Mammary epithelial cell (primary cell): Measurements from ENCODE around the gene PTPRG.

Source experiments
- EZH2 ChIP-seq: IDR thresholded peaks from 2 replicates; pipeline ENCODE4 v1.6.1; 2012; ENCODE audit warnings: low read length, inconsistent platforms, borderline replicate concordance
- TF ChIP-seq, protein P1 (sequence below), 2 donors: IDR thresholded peaks in 1 of 2; conservative IDR thresholded peaks in 1 of 2; 2 replicates each; pipeline ENCODE4 v1.5.1; 2011 to 2012; ENCODE audit warnings: inconsistent platforms in 2 of 2, low read length in 2 of 2, mild to moderate bottlenecking in 2 of 2, control low read depth in 1 of 2, low read depth in 1 of 2; ENCODE audit not compliant: insufficient read depth in 1 of 2; ENCODE audit errors: extremely low read depth in 1 of 2

DNA sequence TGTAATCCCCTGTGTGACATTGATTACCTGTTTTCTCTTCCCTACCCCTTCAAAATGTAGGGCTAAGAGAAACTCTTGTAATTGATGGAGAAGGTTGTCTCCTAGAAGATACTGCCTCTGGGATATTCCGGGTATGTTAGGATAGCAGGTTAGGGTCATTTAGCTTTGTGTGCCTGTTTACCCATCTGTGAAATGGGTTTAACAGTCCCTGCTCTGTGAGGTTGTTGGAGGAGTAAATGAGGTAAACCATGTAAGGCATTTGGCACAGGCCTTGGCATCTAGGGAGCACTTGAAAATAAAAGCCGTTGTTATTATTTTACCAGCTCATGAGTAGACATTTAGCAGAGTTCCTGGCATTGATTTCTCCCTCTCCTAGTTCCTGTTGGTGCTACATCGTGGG, 16.4 kb downstream of the PTPRG start:
- TF ChIP-seq, protein P1, sequence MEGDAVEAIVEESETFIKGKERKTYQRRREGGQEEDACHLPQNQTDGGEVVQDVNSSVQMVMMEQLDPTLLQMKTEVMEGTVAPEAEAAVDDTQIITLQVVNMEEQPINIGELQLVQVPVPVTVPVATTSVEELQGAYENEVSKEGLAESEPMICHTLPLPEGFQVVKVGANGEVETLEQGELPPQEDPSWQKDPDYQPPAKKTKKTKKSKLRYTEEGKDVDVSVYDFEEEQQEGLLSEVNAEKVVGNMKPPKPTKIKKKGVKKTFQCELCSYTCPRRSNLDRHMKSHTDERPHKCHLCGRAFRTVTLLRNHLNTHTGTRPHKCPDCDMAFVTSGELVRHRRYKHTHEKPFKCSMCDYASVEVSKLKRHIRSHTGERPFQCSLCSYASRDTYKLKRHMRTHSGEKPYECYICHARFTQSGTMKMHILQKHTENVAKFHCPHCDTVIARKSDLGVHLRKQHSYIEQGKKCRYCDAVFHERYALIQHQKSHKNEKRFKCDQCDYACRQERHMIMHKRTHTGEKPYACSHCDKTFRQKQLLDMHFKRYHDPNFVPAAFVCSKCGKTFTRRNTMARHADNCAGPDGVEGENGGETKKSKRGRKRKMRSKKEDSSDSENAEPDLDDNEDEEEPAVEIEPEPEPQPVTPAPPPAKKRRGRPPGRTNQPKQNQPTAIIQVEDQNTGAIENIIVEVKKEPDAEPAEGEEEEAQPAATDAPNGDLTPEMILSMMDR (conservative IDR thresholded peaks at IDR 0.05 in 1 of 2, IDR thresholded peaks at IDR 0.05 in 1 of 2; ENCODE audit: extremely low read depth in 1 of 2, insufficient read depth in 1 of 2, low read depth in 1 of 2, low read length in 2 of 2): no peak
- TF ChIP-seq EZH2: no peak
